Heart right ventricle (tissue), 16 donors: ENCODE data around the gene IL16. TPM values are rescaled to one million over a fixed set of nuclear protein-coding genes. Genes with fewer than 3 reads are reported as not detected.
"Not testable (repeated sequence)": the region's sequence is repeated elsewhere in the genome, so short reads cannot be mapped to it uniquely, and the experiment has no call there.

Experiments used
- ATAC-seq, 8 donors: fragments of 200-7000 bp; cut with Tn5 transposase; one replicate each; pipeline ENCODE4 v1.9.1; 2020; ENCODE audit warnings: mild to moderate bottlenecking in 8 of 8, moderate library complexity in 8 of 8, moderate number of reproducible peaks in 1 of 8
- DNase-seq, 2 donors: peaks; one replicate each; pipeline ENCODE4 v3.0.0-alpha.2; 2020
- H3K27ac ChIP-seq, 10 donors: fragments of 200-600 bp; sonication (generic) in 2 of 10; one replicate each; pipeline versions ENCODE4 v1.5.0 to v1.8.0; 2020 to 2022; ENCODE audit warnings: mild to moderate bottlenecking in 3 of 10
- H3K27me3 ChIP-seq, 7 donors: fragments of 200-600 bp; one replicate each; pipeline ENCODE4 v1.8.0; 2021 to 2022; ENCODE audit warnings: mild to moderate bottlenecking in 2 of 7
- H3K36me3 ChIP-seq, 9 donors: fragments of 200-600 bp; sonication (generic) in 1 of 9; one replicate each; pipeline versions ENCODE4 v1.5.0 to v1.8.0; 2020 to 2022; ENCODE audit warnings: mild to moderate bottlenecking in 2 of 9
- H3K4me1 ChIP-seq, 9 donors: fragments of 200-600 bp; sonication (generic) in 1 of 9; one replicate each; pipeline versions ENCODE4 v1.5.0 to v1.8.0; 2020 to 2022; ENCODE audit warnings: mild to moderate bottlenecking in 4 of 9
- H3K4me3 ChIP-seq, 10 donors: fragments of 200-600 bp; sonication (generic) in 2 of 10; one replicate each; pipeline versions ENCODE4 v1.5.0 to v1.8.0; 2020 to 2022; ENCODE audit warnings: mild to moderate bottlenecking in 7 of 10, moderate library complexity in 2 of 10
- H3K9me3 ChIP-seq, 11 donors: fragments of 200-600 bp in 10 of 11; sonication (generic) in 2 of 11; one replicate each; pipeline versions ENCODE4 v1.5.0 to v1.8.0; 2013 to 2022; ENCODE audit warnings: mild to moderate bottlenecking in 2 of 11, control low read depth in 1 of 11, moderate library complexity in 1 of 11
- CTCF ChIP-seq, 9 donors: fragments of 200-600 bp; sonication (generic) in 2 of 9; IDR thresholded peaks; one replicate each; pipeline versions ENCODE4 v1.5.0 to v1.8.0; 2021 to 2022; ENCODE audit warnings: antibody characterized with exemption in 9 of 9, mild to moderate bottlenecking in 5 of 9, moderate library complexity in 1 of 9
- WGBS, 2 donors: extraction: QIAGEN DNeasy Blood & Tissue Kit; methylation state at CpG; one replicate each; pipeline ENCODE4 v1.1.7; 2013; ENCODE audit warnings: inconsistent platforms in 1 of 2; 5-methylcytosine and 5-hydroxymethylcytosine counted together
- intact Hi-C, 10 donors: fragments of 100-400 bp; cut with DNase I; formaldehyde crosslinking; loops; one replicate each; pipeline versions ENCODE4 v1.11.1 to v1.14.2; 2022
- polyA plus RNA-seq, 2 donors: library from polyadenylated mRNA; stranded (reverse); fragments of 200-250 nt; gene quantifications; one replicate each; pipeline ENCODE4 v1.2.3, GENCODE V29; 2013
- total RNA-seq, 10 donors: library from RNA; stranded (reverse); fragmentation: NEBNext Ultra II Directional in 3 of 10; extraction: Animal tissue kit (Norgen Biotek cat#: 25700) in 3 of 10; gene quantifications; one replicate each; pipeline versions ENCODE4 v1.2.1 to v1.2.4, GENCODE V29; 2021 to 2023
- donor health status: Arrhythmogenic right ventricular cardiomyopathy.
- donor health status: ischemic (EF 13 %, LVEDD 7.1; RV severe dilation, severe dysfunction).
- donor health status: healthy with polysubstance abuse.
- donor health status: DM: no; HTN: yes; CAD: no.
- donor health status: DM: no; HTN: no; CAD: no.
- donor health status: ischemic (EF 25% LVEDD 6.9; RV normal size, moderate dysfunction).
- donor health status: ischemic (EF 25% LVEDD 5.7; RV mildly dilated, moderate dysfunction).
- donor health status: healthy.
- donor health status: DM: yes; HTN: yes; CAD: no.
- donor health status: Ischemic cardiomyopathy.
- donor health status: ischemic (EF 35%, LVEDD 5.7; RV mildly dilated, moderate dysfunction).
- donor health status: nonischemic (EF 11% LVEDD 7.7; RV severe dilation, severe dysfunction).
- donor health status: DM: yes; HTN: yes; CAD: no.
- donor health status: PGD.
- donor health status: ischemic (EF 29% LVEDD 5.4; RV normal size, mild dysfunction).
- donor health status: nonischemic (EF 23%, LVEDD 6.1; RV moderate dilation, normal function).

The IL16 gene
- total and polyA plus RNA-seq, 12 donors = 3.3 to 13.1 (median 4.2) TPM

- H3K27me3 ChIP-seq = peaks cover 0 to 4% (median 0%) of the 10 kb centered on the region in 7 donors
- peaks cover 0 to 4% (median 0%) of the 10 kb centered on the region in 11 donors for H3K9me3 ChIP-seq
- ATAC-seq (no peak), DNase-seq (no peak)
- no peak overlapping the region for H3K4me3 ChIP-seq
- H3K4me1 ChIP-seq = peaks cover 0 to 6% (median 0%) of the 10 kb centered on the region in 9 donors
- no peak overlapping the region for H3K27ac ChIP-seq
- intact Hi-C loops = no loop called here
- 64 to 69% methylated on average over 7 of the region's 7 CpGs for WGBS, 2 donors
- no peaks in the 10 kb centered on the region for H3K36me3 ChIP-seq
- no peak for TF ChIP-seq CTCF (IDR thresholded peaks at IDR 0.05)
Measured at GRCh38 chr15:81197688-81198281, 1.1 kb downstream of the IL16 start.

- H3K36me3 ChIP-seq = no peaks in the 10 kb centered on the region
- no peak overlapping the region for H3K4me3 ChIP-seq
- ATAC-seq = no peak
- H3K27me3 ChIP-seq = peaks cover 0 to 4% (median 0%) of the 10 kb centered on the region in 7 donors
- DNase-seq = no peak
- 84 to 85% methylated on average over 11 of the region's 11 CpGs for WGBS, 2 donors
- peaks cover 0 to 4% (median 0%) of the 10 kb centered on the region in 11 donors for H3K9me3 ChIP-seq
- peaks cover 0 to 6% (median 0%) of the 10 kb centered on the region in 9 donors for H3K4me1 ChIP-seq
- H3K27ac ChIP-seq = no peak overlapping the region
- no peak for TF ChIP-seq CTCF (IDR thresholded peaks at IDR 0.05)
- intact Hi-C loops = no loop called here
Measured at GRCh38 chr15:81199031-81199779, 2.5 kb downstream of the IL16 start.

DNA sequence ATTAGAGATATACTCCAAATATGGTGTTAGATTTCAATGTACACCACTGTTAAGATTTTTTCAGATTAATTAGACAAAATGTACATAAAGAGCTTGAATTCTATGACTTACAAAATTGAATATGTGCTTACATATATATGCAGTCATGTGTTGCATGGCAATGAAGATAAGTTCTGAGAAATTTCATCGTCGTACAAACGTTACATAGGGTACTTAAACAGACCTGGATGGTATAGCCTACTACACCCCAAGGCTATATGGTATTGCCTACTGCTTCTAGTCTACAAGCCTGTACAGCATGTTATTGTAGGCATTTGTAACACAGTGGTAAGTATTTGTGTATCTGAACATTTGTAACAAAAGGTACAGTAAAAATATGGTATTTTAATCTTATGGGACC, 9.3 kb downstream of the IL16 start:
- peaks cover 0 to 8% (median 0%) of the 10 kb centered on the region in 9 donors for H3K4me1 ChIP-seq
- no peaks in the 10 kb centered on the region for H3K27me3 ChIP-seq
- H3K27ac ChIP-seq = no peak overlapping the region
- peaks cover 0 to 19% (median 3%) of the 10 kb centered on the region in 11 donors for H3K9me3 ChIP-seq
- ATAC-seq (no peak), DNase-seq (no peak)
- no peak overlapping the region for H3K4me3 ChIP-seq
- no peaks in the 10 kb centered on the region for H3K36me3 ChIP-seq
- no peak for TF ChIP-seq CTCF (IDR thresholded peaks at IDR 0.05)
- intact Hi-C loops = no loop called here
- WGBS, 2 donors = 89 to 93% methylated on average over 3 of the region's 3 CpGs

GRCh38 chr15:81207987-81208386, 11.3 kb downstream of the IL16 start:
- intact Hi-C loops = not testable (repeated sequence)

More at GRCh38 chr15:81207987-81208386, 11.3 kb downstream of the IL16 start:
- H3K4me1 ChIP-seq, H3K4me3 ChIP-seq, ATAC-seq, DNase-seq, H3K27ac ChIP-seq, H3K36me3 ChIP-seq, H3K27me3 ChIP-seq: not testable (repeated sequence)
- WGBS, 2 donors = 73 to 95% methylated on average over 1 of the region's 1 CpG
- peaks cover 0 to 18% (median 4%) of the 10 kb centered on the region in 11 donors for H3K9me3 ChIP-seq
